ELF-1 (cell line): Measurements from ENCODE around the gene RORB.
A peak's percentile ranks its signal among the peaks of the same experiment; 100 is the strongest.

Experiments used
- DNase-seq: peaks from one replicate; pipeline ENCODE4 v3.0.0-alpha.2; 2016; ENCODE audit warnings: low read depth, low spot score

RORB gene

GRCh38 chr9:74718709-74719108 is 221.6 kb downstream of the RORB start:
- no peak for DNase-seq

- DNase-seq = no peak
These were observed 222.2 kb downstream of the RORB start for GRCh38 chr9:74719306-74719705.

GRCh38 chr9:74721696-74722660 is 224.8 kb downstream of the RORB start:
- DNase-seq = peak; percentile 11

GRCh38 chr9:74724317-74724716 is 227.2 kb downstream of the RORB start:
- no peak for DNase-seq

GRCh38 chr9:74726581-74726980 is 229.4 kb downstream of the RORB start:
- no peak for DNase-seq

- no peak for DNase-seq
These were observed 231.0 kb downstream of the RORB start for GRCh38 chr9:74728176-74728575.

- no peak for DNase-seq
These were observed 232.1 kb downstream of the RORB start for GRCh38 chr9:74729136-74729695.

DNA sequence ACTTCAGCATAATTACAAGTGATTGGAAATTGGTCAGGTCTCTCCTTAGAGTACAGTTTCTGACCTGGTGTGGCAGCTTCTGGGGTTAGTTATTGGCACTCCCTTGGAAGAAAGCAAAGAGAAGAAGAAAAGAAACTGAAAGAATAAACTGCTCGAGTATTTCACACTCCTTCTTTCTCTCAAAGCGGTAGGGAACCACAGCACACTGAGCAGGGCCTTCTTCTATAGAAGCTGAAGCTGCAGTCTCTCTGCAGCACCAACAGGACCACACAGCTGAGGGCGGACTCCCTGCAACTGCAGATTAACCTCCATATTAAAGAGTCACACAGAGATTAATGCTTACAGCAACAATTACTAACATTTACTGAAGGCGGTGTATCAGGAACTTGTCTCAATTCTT is 238.6 kb downstream of the RORB start:
- no peak for DNase-seq

GRCh38 chr9:74736646-74737045 is 239.5 kb downstream of the RORB start:
- no peak for DNase-seq

GRCh38 chr9:74742191-74742790 is 245.2 kb downstream of the RORB start:
- no peak for DNase-seq
